H9 (cell line): ENCODE data around the gene PSTK. TPM values are rescaled to one million over a fixed set of nuclear protein-coding genes. Genes with fewer than 3 reads are reported as not detected.

ENCODE experiments used
- DNase-seq: peaks from one replicate; pipeline ENCODE4 v3.0.0-alpha.2; 2017
- H2AFZ ChIP-seq: one replicate; pipeline ENCODE4 v1.6.1; 2013; ENCODE audit warnings: mild to moderate bottlenecking, low read length, control low read depth, moderate library complexity
- H2AK5ac ChIP-seq: 2 replicates; pipeline ENCODE4 v1.6.1; 2013; ENCODE audit warnings: low read length, control low read depth, mixed read lengths; ENCODE audit not compliant: insufficient read length
- H2BK120ac ChIP-seq: one replicate; pipeline ENCODE4 v1.6.1; 2013; ENCODE audit warnings: low read depth, mild to moderate bottlenecking, low read length, control low read depth, inconsistent platforms; ENCODE audit not compliant: poor library complexity, severe bottlenecking
- H2BK12ac ChIP-seq: 2 replicates; pipeline ENCODE4 v1.6.1; 2013; ENCODE audit warnings: low read length, control low read depth, mixed read lengths, low read depth; ENCODE audit not compliant: insufficient read length
- H2BK15ac ChIP-seq: 2 replicates; pipeline ENCODE4 v1.6.1; 2013; ENCODE audit warnings: low read depth, low read length, control low read depth
- H2BK20ac ChIP-seq: one replicate; pipeline ENCODE4 v1.6.1; 2013; ENCODE audit warnings: low read depth, mild to moderate bottlenecking, low read length, control low read depth, inconsistent platforms; ENCODE audit not compliant: poor library complexity, severe bottlenecking
- H2BK5ac ChIP-seq: 2 replicates; pipeline ENCODE4 v1.6.1; 2013; ENCODE audit warnings: low read length, control low read depth, mixed read lengths; ENCODE audit not compliant: insufficient read length
- H3K14ac ChIP-seq: 2 replicates; pipeline ENCODE4 v1.6.1; 2013; ENCODE audit warnings: low read length, control low read depth; ENCODE audit not compliant: insufficient read depth
- H3K18ac ChIP-seq: 2 replicates; pipeline ENCODE4 v1.6.1; 2013; ENCODE audit warnings: low read depth, mild to moderate bottlenecking, mixed read lengths, low read length, control low read depth; ENCODE audit not compliant: insufficient read length
- H3K23ac ChIP-seq: 2 replicates; pipeline ENCODE4 v1.6.1; 2013; ENCODE audit warnings: low read length, control low read depth, mixed read lengths, low read depth; ENCODE audit not compliant: insufficient read length
- H3K23me2 ChIP-seq: 2 replicates; pipeline ENCODE4 v1.6.1; 2013; ENCODE audit warnings: low read depth, mild to moderate bottlenecking, mixed read lengths, low read length, control low read depth; ENCODE audit not compliant: insufficient read length, poor library complexity, severe bottlenecking
- H3K27ac ChIP-seq: 2 replicates; pipeline ENCODE4 v1.5.1; 2013; ENCODE audit warnings: low read length, control low read depth, mixed read lengths, low read depth; ENCODE audit not compliant: insufficient read length
- H3K27me3 ChIP-seq: 2 replicates; pipeline ENCODE4 v1.6.1; 2013; ENCODE audit warnings: low read length, control low read depth, inconsistent platforms; ENCODE audit not compliant: insufficient read depth
- H3K4ac ChIP-seq: 2 replicates; pipeline ENCODE4 v1.6.1; 2013; ENCODE audit warnings: low read depth, mild to moderate bottlenecking, control low read depth, inconsistent platforms, low read length, moderate library complexity
- H3K4me1 ChIP-seq: 2 replicates; pipeline ENCODE4 v1.6.1; 2013; ENCODE audit warnings: low read length, control low read depth, inconsistent platforms; ENCODE audit not compliant: insufficient read depth
- H3K4me2 ChIP-seq: 2 replicates; pipeline ENCODE4 v1.6.1; 2013; ENCODE audit warnings: low read length, control low read depth, mixed read lengths; ENCODE audit not compliant: insufficient read length, insufficient read depth
- H3K56ac ChIP-seq: 2 replicates; pipeline ENCODE4 v1.6.1; 2013; ENCODE audit warnings: low read depth, mild to moderate bottlenecking, mixed read lengths, low read length, control low read depth; ENCODE audit not compliant: insufficient read length
- H3K79me1 ChIP-seq: 2 replicates; pipeline ENCODE4 v1.6.1; 2013; ENCODE audit warnings: low read depth, mild to moderate bottlenecking, moderate library complexity, low read length, control low read depth, inconsistent platforms; ENCODE audit not compliant: insufficient read depth, poor library complexity, severe bottlenecking
- H3K79me2 ChIP-seq: 2 replicates; pipeline ENCODE4 v1.6.1; 2013; ENCODE audit warnings: low read length, control low read depth, inconsistent platforms; ENCODE audit not compliant: insufficient read depth
- H3K9ac ChIP-seq: 2 replicates; pipeline ENCODE4 v1.6.1; 2013; ENCODE audit warnings: low read length, control low read depth, mixed read lengths; ENCODE audit not compliant: insufficient read length; ENCODE audit errors: extremely low read depth
- H3K9me3 ChIP-seq: one replicate; pipeline ENCODE4 v1.6.1; 2013; ENCODE audit warnings: low read depth, low read length, inconsistent platforms; ENCODE audit not compliant: control insufficient read depth
- H3T11ph ChIP-seq: one replicate; pipeline ENCODE4 v1.6.1; 2013; ENCODE audit warnings: mild to moderate bottlenecking, low read length, control low read depth, inconsistent platforms
- H4K20me1 ChIP-seq: one replicate; pipeline ENCODE4 v1.6.1; 2013; ENCODE audit not compliant: control insufficient read depth, insufficient read length, insufficient read depth
- H4K5ac ChIP-seq: 2 replicates; pipeline ENCODE4 v1.6.1; 2013; ENCODE audit warnings: low read depth, mild to moderate bottlenecking, mixed read lengths, low read length, control low read depth; ENCODE audit not compliant: insufficient read length
- H4K8ac ChIP-seq: replicated peaks from 2 replicates; pipeline ENCODE4 v1.6.1; 2013; ENCODE audit warnings: low read length, control low read depth, mixed read lengths, low read depth; ENCODE audit not compliant: insufficient read length
- H4K91ac ChIP-seq: 2 replicates; pipeline ENCODE4 v1.6.1; 2013; ENCODE audit warnings: low read depth, mild to moderate bottlenecking, moderate library complexity, mixed read lengths, low read length, control low read depth; ENCODE audit not compliant: insufficient read length
- H3K27ac Mint-ChIP-seq, 3 experiments: 2 replicates in 2 of 3; 3 replicates in 1 of 3; pipeline ENCODE4 v1.8.0; 2020 to 2021; ENCODE audit warnings: mixed read lengths in 3 of 3, mild to moderate bottlenecking in 1 of 3, moderate library complexity in 1 of 3
- H3K27me3 Mint-ChIP-seq: 2 replicates; pipeline ENCODE4 v1.8.0; 2021; ENCODE audit warnings: low read depth, mild to moderate bottlenecking, moderate library complexity, mixed read lengths
- H3K36me3 Mint-ChIP-seq, 3 experiments: 2 replicates in 2 of 3; 3 replicates in 1 of 3; pipeline ENCODE4 v1.8.0; 2020 to 2021; ENCODE audit warnings: low read depth in 3 of 3, mixed read lengths in 3 of 3; ENCODE audit not compliant: insufficient read depth in 1 of 3
- H3K4me1 Mint-ChIP-seq, 2 experiments: 2 replicates each; pipeline ENCODE4 v1.8.0; 2020; ENCODE audit warnings: mixed read lengths in 2 of 2
- H3K4me3 Mint-ChIP-seq, 2 experiments: 2 replicates in 1 of 2; 3 replicates in 1 of 2; pipeline ENCODE4 v1.8.0; 2020 to 2021; ENCODE audit warnings: mild to moderate bottlenecking in 2 of 2, mixed read lengths in 2 of 2, moderate library complexity in 1 of 2
- H3K9me3 Mint-ChIP-seq, 2 experiments: 2 replicates in 1 of 2; 3 replicates in 1 of 2; pipeline ENCODE4 v1.8.0; 2020; ENCODE audit warnings: mild to moderate bottlenecking in 2 of 2, mixed read lengths in 2 of 2, moderate library complexity in 1 of 2
- WGBS: extraction: QIAGEN DNeasy Blood & Tissue Kit; methylation state at CpG from one replicate; pipeline ENCODE4 v1.1.7; 2013; ENCODE audit warnings: missing lambda C conversion rate, low lambda C conversion rate, mixed read lengths; ENCODE audit not compliant: insufficient read length; ENCODE audit errors: extremely low coverage; 5-methylcytosine and 5-hydroxymethylcytosine counted together
- total RNA-seq: library from RNA; stranded (reverse); gene quantifications from 2 replicates; pipeline ENCODE4 v1.2.1, GENCODE V29; 2021
- TF ChIP-seq, protein P1 (sequence below): fragments of 200-600 bp; sonication (generic); conservative IDR thresholded peaks from 3 replicates; pipeline ENCODE4 v1.8.0; 2021; ENCODE audit warnings: antibody characterized with exemption, mild to moderate bottlenecking

Gene PSTK
- total RNA-seq, 1 experiment from 2014 or later: 8.0 TPM

DNA sequence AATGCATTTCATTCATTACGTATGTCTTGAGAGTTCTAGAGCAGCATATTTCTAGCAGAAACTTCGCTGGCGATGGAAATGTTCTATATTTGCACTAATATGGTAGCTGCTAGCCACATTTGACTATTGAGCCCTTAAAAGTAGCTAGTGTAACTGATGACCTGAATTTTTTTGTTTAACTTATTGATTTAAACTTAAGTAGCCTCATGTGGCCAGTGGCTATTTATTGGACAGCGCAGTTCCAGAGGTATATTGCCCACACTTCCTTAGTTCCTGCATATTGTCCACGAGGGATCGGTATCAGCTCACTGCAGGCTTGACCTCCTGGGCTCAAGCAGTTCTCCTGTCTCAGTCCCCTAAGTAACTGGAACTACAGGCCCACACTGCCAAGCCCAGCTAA lies 3.7 kb downstream of the PSTK start:
- Mint-ChIP-seq H3K4me1 (peaks cover 11 to 17% of the 10 kb centered on the region in 2 experiments), H3K9me3 (no peaks in the 10 kb centered on the region), H3K4me3 (no peak overlapping the region), H3K36me3 (peaks cover 0 to 14% (median 13%) of the 10 kb centered on the region in 3 experiments; a peak in 4 of 7 replicates), H3K27ac (no peak overlapping the region), H3K27me3 (no peaks in the 10 kb centered on the region)
- Histone ChIP-seq H2AFZ (no peak overlapping the region), H2BK15ac (no peak overlapping the region), H3K18ac (no peak overlapping the region), H2BK20ac (no peak overlapping the region), H4K91ac (no peak overlapping the region), H2BK120ac (no peak overlapping the region), H3K4me2 (no peak overlapping the region), H2BK12ac (no peak overlapping the region), H3K14ac (no peak overlapping the region), H3K9ac (no peak overlapping the region), H3T11ph (no peak overlapping the region), H3K27me3 (no peaks in the 10 kb centered on the region), H3K79me2 (no peaks in the 10 kb centered on the region), H3K27ac (no peak overlapping the region), H4K20me1 (no peaks in the 10 kb centered on the region), H2AK5ac (no peak overlapping the region), H2BK5ac (no peak overlapping the region), H3K79me1 (no peaks in the 10 kb centered on the region), H3K9me3 (no peaks in the 10 kb centered on the region), H3K23ac (no peak overlapping the region), H4K8ac (no peak overlapping the region), H3K4me1 (no peaks in the 10 kb centered on the region), H3K4ac (no peak overlapping the region), H3K56ac (no peak overlapping the region), H3K23me2 (peaks cover 4% of the 10 kb centered on the region), H4K5ac (no peak overlapping the region)
- no peak for DNase-seq
- TF ChIP-seq, protein P1, sequence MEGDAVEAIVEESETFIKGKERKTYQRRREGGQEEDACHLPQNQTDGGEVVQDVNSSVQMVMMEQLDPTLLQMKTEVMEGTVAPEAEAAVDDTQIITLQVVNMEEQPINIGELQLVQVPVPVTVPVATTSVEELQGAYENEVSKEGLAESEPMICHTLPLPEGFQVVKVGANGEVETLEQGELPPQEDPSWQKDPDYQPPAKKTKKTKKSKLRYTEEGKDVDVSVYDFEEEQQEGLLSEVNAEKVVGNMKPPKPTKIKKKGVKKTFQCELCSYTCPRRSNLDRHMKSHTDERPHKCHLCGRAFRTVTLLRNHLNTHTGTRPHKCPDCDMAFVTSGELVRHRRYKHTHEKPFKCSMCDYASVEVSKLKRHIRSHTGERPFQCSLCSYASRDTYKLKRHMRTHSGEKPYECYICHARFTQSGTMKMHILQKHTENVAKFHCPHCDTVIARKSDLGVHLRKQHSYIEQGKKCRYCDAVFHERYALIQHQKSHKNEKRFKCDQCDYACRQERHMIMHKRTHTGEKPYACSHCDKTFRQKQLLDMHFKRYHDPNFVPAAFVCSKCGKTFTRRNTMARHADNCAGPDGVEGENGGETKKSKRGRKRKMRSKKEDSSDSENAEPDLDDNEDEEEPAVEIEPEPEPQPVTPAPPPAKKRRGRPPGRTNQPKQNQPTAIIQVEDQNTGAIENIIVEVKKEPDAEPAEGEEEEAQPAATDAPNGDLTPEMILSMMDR: no peak
- WGBS: no CpG with 5 or more reads among the region's 6 CpGs
